Esophagus mucosa (tissue), 1 donor: ENCODE results near the gene HINT3. TPM values are rescaled to one million over a fixed set of nuclear protein-coding genes. Genes with fewer than 3 reads are reported as not detected.
"Not testable (repeated sequence)": the region's sequence is repeated elsewhere in the genome, so short reads cannot be mapped to it uniquely, and the experiment has no call there.

Source experiments
- ATAC-seq: fragments of 200-7000 bp; cut with Tn5 transposase; one replicate; pipeline ENCODE4 v1.9.1; 2020
- total RNA-seq: library from RNA; stranded (reverse); gene quantifications from one replicate; pipeline ENCODE4 v1.2.4, GENCODE V29; 2023
- donor health status: DM: yes; HTN: yes; CAD: no.

HINT3 gene
- total RNA-seq, result 11.3 TPM

DNA sequence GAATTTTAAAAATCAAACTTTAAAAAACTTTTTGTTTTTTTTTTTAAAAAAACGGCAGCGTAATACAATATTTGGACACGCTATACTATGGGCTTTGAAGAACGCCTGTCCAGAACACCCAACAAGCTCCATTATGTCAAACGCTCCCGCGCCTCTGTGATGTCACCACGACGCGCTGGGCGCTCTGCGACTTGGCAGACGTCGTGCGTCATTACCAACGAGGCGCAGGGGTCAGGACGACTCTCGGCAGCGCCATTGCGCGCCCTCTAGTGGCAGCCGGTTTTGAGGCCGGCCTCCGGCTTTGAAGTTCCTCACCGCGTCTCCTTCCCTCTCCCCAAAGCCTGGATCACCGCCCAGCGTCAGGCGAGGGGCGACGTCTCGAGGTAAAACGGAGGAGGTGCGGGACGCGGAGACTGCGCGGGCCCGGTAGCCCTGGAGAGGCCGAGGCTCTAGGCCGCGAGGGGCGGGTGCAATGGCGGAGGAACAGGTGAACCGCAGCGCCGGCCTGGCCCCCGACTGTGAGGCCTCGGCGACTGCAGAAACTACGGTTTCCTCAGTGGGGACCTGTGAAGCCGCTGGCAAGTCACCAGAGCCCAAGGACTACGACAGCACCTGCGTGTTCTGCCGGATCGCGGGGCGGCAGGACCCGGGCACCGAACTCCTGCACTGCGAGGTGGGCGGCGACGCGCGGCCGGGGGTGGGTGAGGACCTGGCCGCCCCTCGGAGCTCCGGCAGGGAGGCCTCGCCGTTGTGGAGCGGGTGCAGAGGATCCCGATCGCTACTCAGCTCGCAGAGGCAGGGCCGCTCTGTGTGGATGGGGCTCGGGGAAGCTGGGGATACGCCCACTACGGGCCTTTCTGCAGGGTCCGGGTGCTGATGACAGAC, at the start of gene HINT3:
HINT3 (plus strand) TSS at position 265 of the 885 bp plus-strand sequence; CDS start at position 473, 208 bp downstream.
- ATAC-seq, result peak; percentile 94

DNA sequence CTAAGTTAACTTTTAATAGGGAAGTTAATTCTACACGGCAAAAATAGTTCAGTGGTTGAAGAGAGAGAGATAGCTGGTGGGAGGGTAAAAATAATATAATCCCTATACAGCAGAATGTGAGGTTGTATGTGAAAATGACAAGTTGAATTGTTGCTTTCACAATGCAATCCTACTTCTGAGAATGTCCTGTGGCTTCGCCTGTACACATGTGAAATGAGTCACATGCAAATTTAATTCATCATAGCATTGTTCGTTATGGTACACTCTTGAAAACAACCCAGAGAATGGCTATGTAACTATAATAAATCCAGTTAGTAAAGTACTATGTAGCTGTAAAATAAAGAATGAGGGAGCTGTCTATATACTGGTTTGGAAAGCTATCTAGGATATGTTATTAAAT, 46.0 kb upstream of the HINT3 start:
- peak; percentile 80 for ATAC-seq

- ATAC-seq, result not testable (repeated sequence)
These were observed 45.5 kb upstream of the HINT3 start for GRCh38 chr6:125911051-125911451.

DNA sequence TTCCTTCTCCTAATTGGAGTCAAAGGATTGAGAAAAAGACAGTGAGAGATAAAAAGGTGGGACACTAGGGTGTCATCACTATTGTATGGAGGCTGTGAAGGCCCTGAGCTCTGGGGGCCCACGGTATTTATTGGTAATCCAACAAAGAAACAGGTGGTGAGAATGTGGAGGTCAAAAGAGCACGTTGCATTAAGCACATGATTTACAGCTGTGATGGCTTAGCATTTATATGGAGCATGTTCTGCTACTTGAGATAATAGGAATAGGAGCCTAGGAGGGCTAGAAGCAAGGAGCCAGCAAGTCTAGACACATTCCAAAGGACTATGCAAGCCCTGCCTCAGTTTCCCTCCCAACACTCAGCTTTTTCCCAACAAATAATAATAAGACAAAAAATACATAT, 44.1 kb upstream of the HINT3 start:
- ATAC-seq, result not testable (repeated sequence)

GRCh38 chr6:125913145-125913544, 43.4 kb upstream of the HINT3 start:
- no peak for ATAC-seq

DNA sequence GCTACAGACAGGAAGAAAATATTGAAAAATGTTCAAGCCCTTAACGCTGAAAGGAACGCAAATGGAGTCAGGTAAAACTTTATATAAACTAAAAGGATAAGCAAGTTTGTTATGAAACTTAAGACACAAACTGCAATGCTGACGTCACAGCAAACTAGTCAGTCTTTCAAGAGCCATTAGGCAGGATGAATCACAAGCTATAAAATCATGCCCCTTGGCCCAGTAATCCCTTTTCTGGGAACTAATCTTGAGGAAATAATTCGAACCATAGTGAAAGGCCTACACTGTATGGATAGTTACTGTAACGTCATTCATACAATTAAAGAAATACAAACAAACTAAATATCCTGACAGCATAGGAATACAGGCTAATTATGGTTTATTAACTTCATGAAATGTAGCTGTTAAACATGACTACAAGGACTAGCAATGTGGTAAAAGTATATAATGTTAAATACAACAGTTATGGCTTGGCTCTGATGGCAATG, 42.7 kb upstream of the HINT3 start:
- ATAC-seq, result peak; percentile 91

GRCh38 chr6:125918230-125918629, 38.3 kb upstream of the HINT3 start:
- no peak for ATAC-seq

DNA sequence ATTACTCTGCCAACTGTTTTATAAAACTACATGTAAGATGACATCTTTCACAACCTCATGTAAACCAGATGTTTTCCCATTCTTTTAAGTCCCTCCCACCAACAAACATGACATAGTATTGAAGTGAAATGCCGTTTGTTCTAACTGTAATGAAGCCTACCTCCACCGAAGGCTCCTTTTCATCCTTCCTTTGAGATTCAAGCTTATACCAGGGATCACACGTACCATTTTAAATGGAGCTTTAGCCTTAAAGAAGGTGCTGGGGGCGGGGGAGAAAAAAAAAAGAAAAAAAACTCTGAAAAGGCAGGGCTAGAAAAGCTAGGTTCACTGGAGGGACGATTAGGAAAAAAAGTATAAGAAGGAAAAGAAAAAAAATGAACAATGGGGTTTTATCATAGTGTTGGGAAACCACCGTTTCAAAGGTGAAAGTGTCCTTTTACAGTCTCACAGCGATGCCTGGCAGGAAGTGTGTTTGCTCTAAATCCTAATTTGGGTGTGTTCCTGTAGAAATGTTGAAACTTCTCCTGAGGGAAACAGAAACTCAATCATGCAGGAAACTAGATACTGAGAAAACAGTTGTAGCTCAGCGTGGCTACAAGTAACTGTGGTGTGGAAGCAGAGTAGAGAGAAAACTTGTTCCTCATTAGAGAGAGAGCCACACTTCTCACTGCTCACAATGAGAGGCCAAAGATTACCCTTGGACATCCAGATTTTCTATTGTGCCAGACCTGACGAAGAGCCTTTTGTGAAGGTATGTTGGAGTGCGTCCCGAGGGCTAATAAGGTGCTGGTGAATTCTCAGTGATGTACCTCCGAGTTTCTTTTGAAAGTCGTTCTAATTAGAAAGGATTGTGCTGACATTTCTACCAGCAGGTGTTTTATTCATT, 37.6 kb upstream of the HINT3 start:
- ATAC-seq, result peak; percentile 89

DNA sequence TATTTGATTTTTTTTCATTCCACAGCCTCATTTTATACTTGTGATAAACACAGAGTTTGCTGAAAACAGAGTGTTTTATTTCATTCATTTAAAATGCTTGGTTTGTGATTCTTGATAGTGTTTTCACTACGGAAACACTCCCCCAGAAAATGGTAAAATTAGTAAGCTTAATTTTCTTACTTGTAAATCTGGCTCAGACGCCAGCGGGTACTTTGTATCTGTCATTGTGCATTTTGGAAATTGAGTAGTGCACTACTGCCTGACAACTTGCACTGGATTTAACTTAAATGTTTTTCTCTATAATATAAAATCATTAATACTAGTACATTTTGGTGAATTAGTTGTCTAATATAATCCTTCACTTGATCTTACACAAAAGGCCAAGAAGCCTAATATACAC, 37.0 kb upstream of the HINT3 start:
- no peak for ATAC-seq

DNA sequence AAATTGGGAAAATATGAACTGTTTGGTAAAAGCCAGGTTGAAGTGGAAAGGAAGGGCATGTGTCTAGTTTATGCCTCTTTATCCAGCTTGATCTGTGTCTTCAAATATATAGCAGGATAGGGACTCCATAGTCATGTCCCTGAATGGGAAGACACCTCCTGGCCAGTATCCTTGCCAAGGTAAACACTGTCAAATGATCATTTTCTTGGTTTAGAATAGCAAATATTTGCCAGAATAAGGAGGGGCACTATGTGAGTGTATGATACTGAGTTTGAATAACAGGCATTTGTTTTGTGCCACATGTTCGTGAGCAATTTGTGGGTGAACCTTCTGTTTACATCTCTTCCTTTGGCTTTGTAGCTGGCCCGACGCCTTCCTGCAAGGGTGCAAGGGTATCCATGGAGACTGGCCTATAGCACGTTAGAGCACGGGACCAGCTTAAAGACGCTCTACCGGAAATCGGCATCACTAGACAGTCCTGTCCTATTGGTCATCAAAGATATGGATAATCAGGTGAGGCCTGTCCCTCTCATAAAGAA, 34.2 kb upstream of the HINT3 start:
- ATAC-seq, result peak; percentile 7

GRCh38 chr6:125923366-125923877, 33.1 kb upstream of the HINT3 start:
- ATAC-seq, result no peak

DNA sequence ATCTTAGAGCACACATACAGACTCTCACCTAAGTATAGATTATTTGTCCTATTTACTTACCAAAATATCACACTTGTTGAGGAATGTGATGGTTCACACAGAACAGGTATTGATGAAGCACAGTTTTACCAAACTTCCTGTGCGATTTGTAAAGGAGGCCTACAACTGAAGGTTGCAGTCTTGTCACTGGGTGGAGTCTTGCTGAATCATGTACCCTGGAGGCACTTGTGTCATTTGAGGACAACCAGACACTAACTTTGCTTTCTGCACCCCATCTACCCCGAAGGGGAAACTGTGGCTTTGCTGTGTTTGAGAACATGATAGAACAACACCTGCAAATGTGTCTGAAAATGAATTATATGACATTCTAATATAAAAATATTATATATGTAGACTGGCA, 32.4 kb upstream of the HINT3 start:
- peak; percentile 65 for ATAC-seq

- ATAC-seq, result peak; percentile 14
These were observed 31.7 kb upstream of the HINT3 start for GRCh38 chr6:125924697-125925358.

DNA sequence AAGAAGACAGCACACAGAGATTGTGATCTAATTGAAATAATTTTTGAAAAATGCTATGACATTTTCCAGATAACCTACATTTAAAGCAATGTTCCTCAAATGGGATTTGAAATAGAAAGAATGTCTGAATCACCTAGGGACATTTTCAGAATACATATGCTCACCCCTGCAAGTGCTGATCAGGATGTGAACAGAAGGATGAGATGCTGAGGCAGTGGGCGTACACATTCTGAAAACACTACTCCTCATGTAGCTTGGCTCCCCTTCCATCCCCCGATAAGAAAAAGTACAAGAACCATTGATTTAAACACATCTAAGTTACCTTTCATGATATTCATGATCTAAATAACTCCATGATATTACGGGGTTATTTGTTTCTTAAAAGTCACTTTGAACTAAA, 29.9 kb upstream of the HINT3 start:
- no peak for ATAC-seq

GRCh38 chr6:125927761-125928160, 28.8 kb upstream of the HINT3 start:
- no peak for ATAC-seq

DNA sequence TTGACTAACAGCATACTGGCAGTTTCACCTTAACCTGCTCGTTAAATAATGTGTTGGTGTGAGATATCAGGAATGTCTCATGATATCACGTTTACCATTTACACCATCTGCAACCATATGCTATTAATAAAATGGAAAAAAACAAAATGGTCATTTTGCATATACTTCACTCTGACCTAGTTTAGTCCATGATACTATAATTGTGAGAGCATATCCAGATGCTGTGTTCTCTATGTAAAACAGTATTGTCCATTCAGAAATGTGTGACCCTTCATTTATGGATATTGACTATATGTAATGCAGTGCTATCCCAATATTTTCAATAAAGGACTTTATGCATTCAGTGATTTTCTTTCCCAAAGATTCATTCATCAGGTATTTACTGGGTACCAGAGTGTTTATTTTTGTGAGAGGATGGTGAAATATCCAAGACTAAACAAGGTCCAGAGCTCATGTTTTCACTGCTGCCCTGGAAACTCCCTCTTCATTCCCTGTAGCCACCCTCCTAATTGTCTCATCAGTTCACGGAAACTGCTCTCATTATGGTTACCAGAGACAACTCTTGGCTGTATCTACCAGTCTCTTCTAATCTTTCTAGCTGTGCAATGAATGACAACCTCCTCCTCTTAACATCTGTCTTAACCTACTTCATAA, 25.7 kb upstream of the HINT3 start:
- no peak for ATAC-seq

DNA sequence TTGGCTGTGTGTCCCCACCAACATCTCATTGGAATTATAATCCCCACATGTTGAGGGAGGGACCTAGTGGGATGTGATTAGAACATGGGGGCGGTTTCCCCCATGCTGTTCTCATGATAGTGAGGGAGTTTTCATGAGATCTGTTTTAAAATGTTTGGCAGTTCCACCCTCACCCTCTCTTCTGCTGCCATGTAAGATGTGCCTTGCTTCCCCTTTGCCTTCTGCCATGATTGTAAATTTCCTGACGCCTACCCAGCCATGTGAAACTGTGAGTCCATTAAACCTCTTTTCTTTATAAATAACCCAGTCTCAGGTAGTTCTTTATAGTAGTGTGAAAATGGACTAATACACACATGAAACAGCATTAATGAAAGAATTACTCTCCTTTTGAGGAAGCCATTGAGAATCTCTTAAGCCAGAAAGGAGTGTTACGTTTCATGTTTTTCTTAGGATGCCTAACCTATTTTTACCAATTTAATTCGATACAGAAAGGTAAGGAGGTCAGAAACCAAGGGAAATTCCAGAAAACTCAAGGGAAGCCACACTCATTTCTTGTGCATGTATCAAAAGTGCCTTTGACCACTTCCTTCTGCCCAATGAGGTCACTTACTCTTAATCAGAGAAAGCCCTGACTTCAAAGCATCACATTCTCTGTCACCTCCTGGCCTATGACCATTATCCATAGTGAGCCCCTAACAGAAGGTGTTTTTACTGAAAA, 24.7 kb upstream of the HINT3 start:
- ATAC-seq, result no peak

- no peak for ATAC-seq
These were observed 24.1 kb upstream of the HINT3 start for GRCh38 chr6:125932451-125932795.

- not testable (repeated sequence) for ATAC-seq
These were observed 21.1 kb upstream of the HINT3 start for GRCh38 chr6:125935520-125935919.

GRCh38 chr6:125939026-125939425, 17.5 kb upstream of the HINT3 start:
- no peak for ATAC-seq

- no peak for ATAC-seq
These were observed 16.8 kb upstream of the HINT3 start for GRCh38 chr6:125939791-125940190.
